ENCODE measurements around the gene DCTN3. TPM values are rescaled to one million over a fixed set of nuclear protein-coding genes. Genes with fewer than 3 reads are reported as not detected.

Gene DCTN3
- total and polyA plus RNA-seq, 2 of the 4 experiments (the other 2 are of a cell fraction): 122 to 183 TPM

- H3K27me3 ChIP-seq (ENCODE audit: control insufficient read depth, insufficient read depth, low read length): peaks cover 82% of the 10 kb centered on the region
- no peak overlapping the region for H2BK5ac ChIP-seq (ENCODE audit: low read depth, low read length, poor library complexity, severe bottlenecking)
- intact Hi-C loops (cut with micrococcal nuclease): no loop called here
- H2BK20ac ChIP-seq (ENCODE audit: low read depth, low read length): no peak overlapping the region
- peaks cover 2% of the 10 kb centered on the region; the same call in 1 of the 2 replicates for H3K9me3 ChIP-seq (ENCODE audit: control insufficient read depth, insufficient read depth, low read length)
- H3K56ac ChIP-seq (ENCODE audit: extremely low read depth, insufficient read depth, low read length): no peak overlapping the region
- 10% methylated on average over 2 of the region's 6 CpGs; no CpG with 5 or more reads in 1 of the 2 experiments for WGBS, 2 experiments (ENCODE audit: extremely low coverage in 2 of 2, insufficient read length in 1 of 2)
- BruUV-seq (replicated peaks): no TSS peak
- no peak overlapping the region for H3K9ac ChIP-seq (ENCODE audit: low read depth, low read length)
- H2BK15ac ChIP-seq (ENCODE audit: low read depth, low read length): no peak overlapping the region
- H4K5ac ChIP-seq (ENCODE audit: low read depth, low read length): no peak overlapping the region
- H2AK5ac ChIP-seq (ENCODE audit: low read depth, low read length): no peak overlapping the region
- H3K36me3 ChIP-seq (ENCODE audit: control insufficient read depth, insufficient read depth, low read length): no peaks in the 10 kb centered on the region
- no peak overlapping the region for H3K4ac ChIP-seq (ENCODE audit: low read depth, low read length)
- H3K23ac ChIP-seq (ENCODE audit: low read depth, low read length): no peak overlapping the region
- no peak overlapping the region for H2AK9ac ChIP-seq (replicated peaks; ENCODE audit: low read depth, low read length, poor library complexity)
- H3K4me1 ChIP-seq (ENCODE audit: control insufficient read depth, insufficient read depth, low read length): no peaks in the 10 kb centered on the region
- no peak overlapping the region for H2AFZ ChIP-seq (replicated peaks; ENCODE audit: low read length, poor library complexity)
- dilution Hi-C loops (cut with HindIII; ENCODE audit: low sequenced_read_pairs, unreplicated experiment): no loop called here
- H3K18ac ChIP-seq (ENCODE audit: low read depth, low read length): no peak overlapping the region
- no peak overlapping the region for H4K8ac ChIP-seq (ENCODE audit: low read depth in 2 of 2, low read length in 2 of 2)
- POLR2A ChIA-PET (ENCODE audit: unreplicated experiment): no interaction called here
- TF ChIP-seq CHD1 (IDR thresholded peaks at IDR 0.05; ENCODE audit: low read depth, low read length) (no peak), CEBPB (IDR thresholded peaks at IDR 0.05; ENCODE audit: low read depth, low read length) (no peak), USF2 (IDR thresholded peaks at IDR 0.05; ENCODE audit: low read depth, low read length) (no peak), RCOR1 (IDR thresholded peaks at IDR 0.05; ENCODE audit: insufficient replicate concordance, low read length) (no peak), SMC3 (IDR thresholded peaks at IDR 0.05; ENCODE audit: low read depth, low read length) (no peak), RFX5 (IDR thresholded peaks at IDR 0.05; ENCODE audit: low read depth, low read length) (no peak)
- no peaks in the 10 kb centered on the region for H3K79me1 ChIP-seq (ENCODE audit: low read depth in 1 of 2, low read length in 2 of 2)
- no peak overlapping the region for H3K4me3 ChIP-seq (ENCODE audit: insufficient read depth, low read depth, low read length)
- no peaks in the 10 kb centered on the region for H3K9me1 ChIP-seq (ENCODE audit: insufficient read depth, low read length)
- H3K14ac ChIP-seq (replicated peaks; ENCODE audit: low read depth, low read length): no peak overlapping the region
- ATAC-seq (ENCODE audit: low read depth) (no peak), DNase-seq (no peak)
- H4K91ac ChIP-seq (ENCODE audit: insufficient read depth, low read depth, low read length): no peak overlapping the region
- H2BK120ac ChIP-seq (ENCODE audit: low read depth, low read length): no peak overlapping the region
- no peak overlapping the region for H3K27ac ChIP-seq (ENCODE audit: insufficient read depth, low read length)
- no peaks in the 10 kb centered on the region for H4K20me1 ChIP-seq (ENCODE audit: insufficient read depth, low read length)
- CTCF ChIA-PET: interaction anchor here (0.9 kb wide), 1 partner anchor 24 kb away, joined by 3 read pairs; no protein-coding TSS in a partner anchor
- in situ Hi-C loops (cut with MboI; ENCODE audit: low sequenced_read_pairs): no loop called here
- H3K4me2 ChIP-seq (ENCODE audit: low read depth, low read length): no peak overlapping the region
Observed at GRCh38 chr9:34566972-34567371, 53.3 kb downstream of the DCTN3 start.

Data from IMR-90 (cell line).